ENCODE results near the gene FAM114A1.
"Not testable (repeated sequence)": the region's sequence is repeated elsewhere in the genome, so short reads cannot be mapped to it uniquely, and the experiment has no call there.

The FAM114A1 gene

GRCh38 chr4:38967260-38968095 lies 99.9 kb downstream of the FAM114A1 start:
- DNase-seq, result no peak

GRCh38 chr4:38968668-38969067 lies 101.1 kb downstream of the FAM114A1 start:
- no peak for DNase-seq

GRCh38 chr4:38976308-38976707 lies 108.7 kb downstream of the FAM114A1 start:
- DNase-seq, result no peak

GRCh38 chr4:38979081-38979480 lies 111.5 kb downstream of the FAM114A1 start:
- DNase-seq, result no peak

- DNase-seq, result no peak
These were observed 112.1 kb downstream of the FAM114A1 start for GRCh38 chr4:38979511-38980230.

- DNase-seq, result peak in 1 of 5 experiments; percentile 77
These were observed 113.5 kb downstream of the FAM114A1 start for GRCh38 chr4:38980903-38981676.

GRCh38 chr4:38982361-38983095 lies 114.9 kb downstream of the FAM114A1 start:
- no peak for DNase-seq

- no peak for DNase-seq
These were observed 115.7 kb downstream of the FAM114A1 start for GRCh38 chr4:38983291-38983690.

GRCh38 chr4:38983787-38984598 lies 116.4 kb downstream of the FAM114A1 start:
- peak in 1 of 5 experiments; percentile 48 for DNase-seq

- DNase-seq, result no peak
These were observed 117.9 kb downstream of the FAM114A1 start for GRCh38 chr4:38985410-38986100.

- peak in 1 of 5 experiments; percentile 53 for DNase-seq
These were observed 119.9 kb downstream of the FAM114A1 start for GRCh38 chr4:38987491-38987890.

GRCh38 chr4:38988353-38988752 lies 120.7 kb downstream of the FAM114A1 start:
- not testable (repeated sequence) for DNase-seq

GRCh38 chr4:38989487-38989886 lies 121.9 kb downstream of the FAM114A1 start:
- no peak for DNase-seq

GRCh38 chr4:38990241-38990640 lies 122.6 kb downstream of the FAM114A1 start:
- DNase-seq, result no peak

- DNase-seq, result peak in 1 of 5 experiments; percentile 36
These were observed 126.1 kb downstream of the FAM114A1 start for GRCh38 chr4:38993683-38994082.

GRCh38 chr4:38994135-38994534 lies 126.5 kb downstream of the FAM114A1 start:
- DNase-seq, result no peak
